Breast epithelium (tissue), 3 donors: ENCODE measurements around the gene GNG5.

ENCODE experiments used
- POLR2AphosphoS5 ChIP-seq, 3 donors: sonication (generic); formaldehyde crosslinking; IDR thresholded peaks; one replicate each; pipeline ENCODE4 v1.6.1; 2017; ENCODE audit warnings: antibody characterized with exemption in 3 of 3
- TF ChIP-seq, protein P1 (sequence below), 3 donors: fragments of 450-650 bp; IDR thresholded peaks; one replicate each; pipeline ENCODE4 v1.5.1; 2016 to 2017; ENCODE audit warnings: antibody characterized with exemption in 3 of 3, mild to moderate bottlenecking in 3 of 3, moderate library complexity in 3 of 3

GRCh38 chr1:84496498-84496897 is 9.9 kb downstream of the GNG5 start:
- TF ChIP-seq POLR2AphosphoS5 (IDR thresholded peaks at IDR 0.05) = no peak
- TF ChIP-seq, protein P1, sequence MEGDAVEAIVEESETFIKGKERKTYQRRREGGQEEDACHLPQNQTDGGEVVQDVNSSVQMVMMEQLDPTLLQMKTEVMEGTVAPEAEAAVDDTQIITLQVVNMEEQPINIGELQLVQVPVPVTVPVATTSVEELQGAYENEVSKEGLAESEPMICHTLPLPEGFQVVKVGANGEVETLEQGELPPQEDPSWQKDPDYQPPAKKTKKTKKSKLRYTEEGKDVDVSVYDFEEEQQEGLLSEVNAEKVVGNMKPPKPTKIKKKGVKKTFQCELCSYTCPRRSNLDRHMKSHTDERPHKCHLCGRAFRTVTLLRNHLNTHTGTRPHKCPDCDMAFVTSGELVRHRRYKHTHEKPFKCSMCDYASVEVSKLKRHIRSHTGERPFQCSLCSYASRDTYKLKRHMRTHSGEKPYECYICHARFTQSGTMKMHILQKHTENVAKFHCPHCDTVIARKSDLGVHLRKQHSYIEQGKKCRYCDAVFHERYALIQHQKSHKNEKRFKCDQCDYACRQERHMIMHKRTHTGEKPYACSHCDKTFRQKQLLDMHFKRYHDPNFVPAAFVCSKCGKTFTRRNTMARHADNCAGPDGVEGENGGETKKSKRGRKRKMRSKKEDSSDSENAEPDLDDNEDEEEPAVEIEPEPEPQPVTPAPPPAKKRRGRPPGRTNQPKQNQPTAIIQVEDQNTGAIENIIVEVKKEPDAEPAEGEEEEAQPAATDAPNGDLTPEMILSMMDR (IDR thresholded peaks at IDR 0.05) = no peak
